ENCODE results near the gene PAQR9. TPM values are rescaled to one million over a fixed set of nuclear protein-coding genes. Genes with fewer than 3 reads are reported as not detected.

Gene PAQR9
- total and polyA plus RNA-seq, 2 of the 13 experiments (the other 11 are each of a cell fraction or from before 2014, with no cell fraction given) = 3.7 to 10.3 TPM

DNA sequence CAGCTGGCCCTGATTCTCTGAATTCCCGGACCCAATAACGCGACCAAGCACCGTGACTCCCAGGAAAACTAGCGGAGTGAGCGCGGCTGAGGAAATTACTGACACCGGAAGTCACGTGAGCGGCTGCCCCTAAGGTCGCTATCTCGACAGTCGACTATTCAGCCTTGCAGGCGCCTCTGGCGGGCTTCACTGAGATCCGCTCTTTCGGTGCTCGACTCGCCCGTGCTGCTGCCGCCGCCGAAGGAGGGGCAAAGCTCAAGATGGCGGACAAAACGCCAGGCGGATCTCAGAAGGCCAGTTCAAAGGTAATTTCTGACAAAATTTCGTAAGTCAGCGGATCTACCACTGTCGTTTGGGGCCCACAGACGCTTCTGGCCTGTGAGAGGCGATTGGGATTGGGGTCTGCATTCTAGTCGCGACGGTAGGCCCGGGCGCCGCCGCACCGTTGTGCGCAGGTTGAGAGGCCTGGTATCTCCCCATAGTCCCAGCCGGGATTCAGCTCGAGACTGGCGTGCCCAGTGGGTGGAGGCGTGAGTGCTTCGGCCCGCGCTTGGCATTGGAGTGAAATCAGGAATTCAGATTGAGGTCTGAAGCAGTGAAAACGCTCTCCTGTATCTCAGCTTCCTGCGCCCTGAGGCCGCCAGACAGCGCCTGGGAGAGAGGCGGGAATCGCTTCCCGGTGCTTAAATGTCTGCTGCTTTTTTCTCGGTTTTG is 38.1 kb upstream of the PAQR9 start, which contains the start of gene U2SURP (continued):
- TF ChIP-seq, protein P1, sequence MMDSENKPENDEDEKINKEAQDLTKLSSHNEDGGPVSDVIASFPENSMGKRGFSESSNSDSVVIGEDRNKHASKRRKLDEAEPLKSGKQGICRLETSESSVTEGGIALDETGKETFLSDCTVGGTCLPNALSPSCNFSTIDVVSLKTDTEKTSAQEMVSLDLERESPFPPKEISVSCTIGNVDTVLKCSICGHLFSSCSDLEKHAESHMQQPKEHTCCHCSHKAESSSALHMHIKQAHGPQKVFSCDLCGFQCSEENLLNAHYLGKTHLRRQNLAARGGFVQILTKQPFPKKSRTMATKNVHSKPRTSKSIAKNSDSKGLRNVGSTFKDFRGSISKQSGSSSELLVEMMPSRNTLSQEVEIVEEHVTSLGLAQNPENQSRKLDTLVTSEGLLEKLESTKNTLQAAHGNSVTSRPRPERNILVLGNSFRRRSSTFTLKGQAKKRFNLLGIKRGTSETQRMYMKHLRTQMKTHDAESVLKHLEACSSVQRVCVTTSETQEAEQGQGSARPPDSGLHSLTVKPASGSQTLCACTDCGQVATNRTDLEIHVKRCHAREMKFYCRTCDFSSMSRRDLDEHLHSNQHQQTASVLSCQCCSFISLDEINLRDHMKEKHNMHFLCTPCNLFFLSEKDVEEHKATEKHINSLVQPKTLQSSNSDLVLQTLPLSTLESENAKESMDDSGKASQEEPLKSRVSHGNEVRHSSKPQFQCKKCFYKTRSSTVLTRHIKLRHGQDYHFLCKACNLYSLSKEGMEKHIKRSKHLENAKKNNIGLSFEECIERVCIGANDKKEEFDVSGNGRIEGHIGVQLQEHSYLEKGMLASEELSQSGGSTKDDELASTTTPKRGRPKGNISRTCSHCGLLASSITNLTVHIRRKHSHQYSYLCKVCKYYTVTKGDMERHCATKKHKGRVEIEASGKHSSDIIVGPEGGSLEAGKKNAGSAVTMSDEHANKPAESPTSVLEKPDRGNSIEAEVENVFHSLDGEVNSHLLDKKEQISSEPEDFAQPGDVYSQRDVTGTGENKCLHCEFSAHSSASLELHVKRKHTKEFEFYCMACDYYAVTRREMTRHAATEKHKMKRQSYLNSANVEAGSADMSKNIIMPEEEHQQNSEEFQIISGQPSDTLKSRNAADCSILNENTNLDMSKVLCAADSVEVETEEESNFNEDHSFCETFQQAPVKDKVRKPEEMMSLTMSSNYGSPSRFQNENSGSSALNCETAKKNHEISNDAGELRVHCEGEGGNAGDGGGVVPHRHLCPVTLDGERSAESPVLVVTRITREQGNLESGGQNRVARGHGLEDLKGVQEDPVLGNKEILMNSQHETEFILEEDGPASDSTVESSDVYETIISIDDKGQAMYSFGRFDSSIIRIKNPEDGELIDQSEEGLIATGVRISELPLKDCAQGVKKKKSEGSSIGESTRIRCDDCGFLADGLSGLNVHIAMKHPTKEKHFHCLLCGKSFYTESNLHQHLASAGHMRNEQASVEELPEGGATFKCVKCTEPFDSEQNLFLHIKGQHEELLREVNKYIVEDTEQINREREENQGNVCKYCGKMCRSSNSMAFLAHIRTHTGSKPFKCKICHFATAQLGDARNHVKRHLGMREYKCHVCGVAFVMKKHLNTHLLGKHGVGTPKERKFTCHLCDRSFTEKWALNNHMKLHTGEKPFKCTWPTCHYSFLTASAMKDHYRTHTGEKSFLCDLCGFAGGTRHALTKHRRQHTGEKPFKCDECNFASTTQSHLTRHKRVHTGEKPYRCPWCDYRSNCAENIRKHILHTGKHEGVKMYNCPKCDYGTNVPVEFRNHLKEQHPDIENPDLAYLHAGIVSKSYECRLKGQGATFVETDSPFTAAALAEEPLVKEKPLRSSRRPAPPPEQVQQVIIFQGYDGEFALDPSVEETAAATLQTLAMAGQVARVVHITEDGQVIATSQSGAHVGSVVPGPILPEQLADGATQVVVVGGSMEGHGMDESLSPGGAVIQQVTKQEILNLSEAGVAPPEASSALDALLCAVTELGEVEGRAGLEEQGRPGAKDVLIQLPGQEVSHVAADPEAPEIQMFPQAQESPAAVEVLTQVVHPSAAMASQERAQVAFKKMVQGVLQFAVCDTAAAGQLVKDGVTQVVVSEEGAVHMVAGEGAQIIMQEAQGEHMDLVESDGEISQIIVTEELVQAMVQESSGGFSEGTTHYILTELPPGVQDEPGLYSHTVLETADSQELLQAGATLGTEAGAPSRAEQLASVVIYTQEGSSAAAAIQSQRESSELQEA (CRISPR knock-in tag; IDR thresholded peaks at IDR 0.05; ENCODE audit: not compliant biosample characterization) = peak; percentile 62
- TF ChIP-seq NFYB (CRISPR knock-in tag; IDR thresholded peaks at IDR 0.05) (no peak; the same call in 1 of the 2 replicates), KLF11 (CRISPR knock-in tag; IDR thresholded peaks at IDR 0.05) (no peak; the same call in 1 of the 2 replicates), SMYD3 (CRISPR knock-in tag; IDR thresholded peaks at IDR 0.05) (peak; percentile 76; the same call in 1 of the 2 replicates), TMF1 (CRISPR knock-in tag; IDR thresholded peaks at IDR 0.05; ENCODE audit: low read depth) (no peak), SRF (IDR thresholded peaks at IDR 0.05; ENCODE audit: low read depth, low read length) (peak; percentile 97)
- TF ChIP-seq, protein P2, sequence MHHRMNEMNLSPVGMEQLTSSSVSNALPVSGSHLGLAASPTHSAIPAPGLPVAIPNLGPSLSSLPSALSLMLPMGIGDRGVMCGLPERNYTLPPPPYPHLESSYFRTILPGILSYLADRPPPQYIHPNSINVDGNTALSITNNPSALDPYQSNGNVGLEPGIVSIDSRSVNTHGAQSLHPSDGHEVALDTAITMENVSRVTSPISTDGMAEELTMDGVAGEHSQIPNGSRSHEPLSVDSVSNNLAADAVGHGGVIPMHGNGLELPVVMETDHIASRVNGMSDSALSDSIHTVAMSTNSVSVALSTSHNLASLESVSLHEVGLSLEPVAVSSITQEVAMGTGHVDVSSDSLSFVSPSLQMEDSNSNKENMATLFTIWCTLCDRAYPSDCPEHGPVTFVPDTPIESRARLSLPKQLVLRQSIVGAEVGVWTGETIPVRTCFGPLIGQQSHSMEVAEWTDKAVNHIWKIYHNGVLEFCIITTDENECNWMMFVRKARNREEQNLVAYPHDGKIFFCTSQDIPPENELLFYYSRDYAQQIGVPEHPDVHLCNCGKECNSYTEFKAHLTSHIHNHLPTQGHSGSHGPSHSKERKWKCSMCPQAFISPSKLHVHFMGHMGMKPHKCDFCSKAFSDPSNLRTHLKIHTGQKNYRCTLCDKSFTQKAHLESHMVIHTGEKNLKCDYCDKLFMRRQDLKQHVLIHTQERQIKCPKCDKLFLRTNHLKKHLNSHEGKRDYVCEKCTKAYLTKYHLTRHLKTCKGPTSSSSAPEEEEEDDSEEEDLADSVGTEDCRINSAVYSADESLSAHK (CRISPR knock-in tag; IDR thresholded peaks at IDR 0.05; ENCODE audit: borderline replicate concordance) = no peak
- TF ChIP-seq, protein P3, sequence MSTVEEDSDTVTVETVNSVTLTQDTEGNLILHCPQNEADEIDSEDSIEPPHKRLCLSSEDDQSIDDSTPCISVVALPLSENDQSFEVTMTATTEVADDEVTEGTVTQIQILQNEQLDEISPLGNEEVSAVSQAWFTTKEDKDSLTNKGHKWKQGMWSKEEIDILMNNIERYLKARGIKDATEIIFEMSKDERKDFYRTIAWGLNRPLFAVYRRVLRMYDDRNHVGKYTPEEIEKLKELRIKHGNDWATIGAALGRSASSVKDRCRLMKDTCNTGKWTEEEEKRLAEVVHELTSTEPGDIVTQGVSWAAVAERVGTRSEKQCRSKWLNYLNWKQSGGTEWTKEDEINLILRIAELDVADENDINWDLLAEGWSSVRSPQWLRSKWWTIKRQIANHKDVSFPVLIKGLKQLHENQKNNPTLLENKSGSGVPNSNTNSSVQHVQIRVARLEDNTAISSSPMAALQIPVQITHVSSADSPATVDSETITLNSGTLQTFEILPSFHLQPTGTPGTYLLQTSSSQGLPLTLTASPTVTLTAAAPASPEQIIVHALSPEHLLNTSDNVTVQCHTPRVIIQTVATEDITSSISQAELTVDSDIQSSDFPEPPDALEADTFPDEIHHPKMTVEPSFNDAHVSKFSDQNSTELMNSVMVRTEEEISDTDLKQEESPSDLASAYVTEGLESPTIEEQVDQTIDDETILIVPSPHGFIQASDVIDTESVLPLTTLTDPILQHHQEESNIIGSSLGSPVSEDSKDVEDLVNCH (CRISPR knock-in tag; IDR thresholded peaks at IDR 0.05) = peak; percentile 53; the same call in 1 of the 2 replicates
- TF ChIP-seq, protein P4, sequence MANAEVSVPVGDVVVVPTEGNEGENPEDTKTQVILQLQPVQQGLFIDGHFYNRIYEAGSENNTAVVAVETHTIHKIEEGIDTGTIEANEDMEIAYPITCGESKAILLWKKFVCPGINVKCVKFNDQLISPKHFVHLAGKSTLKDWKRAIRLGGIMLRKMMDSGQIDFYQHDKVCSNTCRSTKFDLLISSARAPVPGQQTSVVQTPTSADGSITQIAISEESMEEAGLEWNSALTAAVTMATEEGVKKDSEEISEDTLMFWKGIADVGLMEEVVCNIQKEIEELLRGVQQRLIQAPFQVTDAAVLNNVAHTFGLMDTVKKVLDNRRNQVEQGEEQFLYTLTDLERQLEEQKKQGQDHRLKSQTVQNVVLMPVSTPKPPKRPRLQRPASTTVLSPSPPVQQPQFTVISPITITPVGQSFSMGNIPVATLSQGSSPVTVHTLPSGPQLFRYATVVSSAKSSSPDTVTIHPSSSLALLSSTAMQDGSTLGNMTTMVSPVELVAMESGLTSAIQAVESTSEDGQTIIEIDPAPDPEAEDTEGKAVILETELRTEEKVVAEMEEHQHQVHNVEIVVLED (CRISPR knock-in tag; IDR thresholded peaks at IDR 0.05; ENCODE audit: borderline replicate concordance) = peak; percentile 82
- TF ChIP-seq, protein P5, sequence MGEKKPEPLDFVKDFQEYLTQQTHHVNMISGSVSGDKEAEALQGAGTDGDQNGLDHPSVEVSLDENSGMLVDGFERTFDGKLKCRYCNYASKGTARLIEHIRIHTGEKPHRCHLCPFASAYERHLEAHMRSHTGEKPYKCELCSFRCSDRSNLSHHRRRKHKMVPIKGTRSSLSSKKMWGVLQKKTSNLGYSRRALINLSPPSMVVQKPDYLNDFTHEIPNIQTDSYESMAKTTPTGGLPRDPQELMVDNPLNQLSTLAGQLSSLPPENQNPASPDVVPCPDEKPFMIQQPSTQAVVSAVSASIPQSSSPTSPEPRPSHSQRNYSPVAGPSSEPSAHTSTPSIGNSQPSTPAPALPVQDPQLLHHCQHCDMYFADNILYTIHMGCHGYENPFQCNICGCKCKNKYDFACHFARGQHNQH (CRISPR knock-in tag; IDR thresholded peaks at IDR 0.05) = peak; percentile 94
